ENCODE measurements around the gene NDUFV1. TPM values are rescaled to one million over a fixed set of nuclear protein-coding genes. Genes with fewer than 3 reads are reported as not detected.

NDUFV1 gene
- total and polyA plus RNA-seq, 9 of the 15 experiments (the other 6 are each of a cell fraction or from before 2014, with no cell fraction given), result 10.8 to 423 (median 209) TPM

- no peak for TF ChIP-seq ZNF436 (CRISPR knock-in tag; IDR thresholded peaks at IDR 0.05)
- TF ChIP-seq NFXL1 (CRISPR knock-in tag; IDR thresholded peaks at IDR 0.05), result no peak
- no peak for TF ChIP-seq UBTF (IDR thresholded peaks at IDR 0.05; ENCODE audit: borderline replicate concordance in 1 of 2, low read depth in 2 of 2, low read length in 2 of 2)
- no peak for TF ChIP-seq ZSCAN32 (CRISPR knock-in tag; IDR thresholded peaks at IDR 0.05)
- no peak for TF ChIP-seq ZNF224 (CRISPR knock-in tag; IDR thresholded peaks at IDR 0.05)
- TF ChIP-seq ZNF398 (CRISPR knock-in tag; IDR thresholded peaks at IDR 0.05), result no peak
- no peak for TF ChIP-seq ARID1B (IDR thresholded peaks at IDR 0.05)
- no peak for TF ChIP-seq ZNF507 (tag; conservative IDR thresholded peaks at IDR 0.05)
- TF ChIP-seq TBP (optimal IDR thresholded peaks at IDR 0.05; ENCODE audit: low read depth, low read length), result peak; percentile 64
- no peak for TF ChIP-seq MCM2 (IDR thresholded peaks at IDR 0.05; ENCODE audit: low read depth)
- TF ChIP-seq NR1H2 (CRISPR knock-in tag; IDR thresholded peaks at IDR 0.05), result no peak
- TF ChIP-seq FOXP1 (CRISPR knock-in tag; IDR thresholded peaks at IDR 0.05), result no peak; the same call in 1 of the 2 replicates
- no peak for TF ChIP-seq ZNF740 (CRISPR knock-in tag; IDR thresholded peaks at IDR 0.05)
- no peak for TF ChIP-seq ZNF740 (tag; IDR thresholded peaks at IDR 0.05)
- no peak for TF ChIP-seq ZBTB26 (CRISPR knock-in tag; IDR thresholded peaks at IDR 0.05)
- peak; percentile 78 for TF ChIP-seq CCNT2 (IDR thresholded peaks at IDR 0.05; ENCODE audit: borderline replicate concordance, extremely low read depth, insufficient read length, low read depth, low read length)
Measured at GRCh38 chr11:67606492-67607295, at the start of gene NDUFV1 (continued).
